SK-MEL-5 (cell line): ENCODE measurements around the gene EDIL3. TPM values are rescaled to one million over a fixed set of nuclear protein-coding genes. Genes with fewer than 3 reads are reported as not detected.
A peak's percentile ranks its signal among the peaks of the same experiment; 100 is the strongest.
"Not testable (repeated sequence)": the region's sequence is repeated elsewhere in the genome, so short reads cannot be mapped to it uniquely, and the experiment has no call there.

ENCODE experiments used
- DNase-seq: peaks from one replicate; pipeline ENCODE4 v3.0.0-alpha.2; 2016; ENCODE audit warnings: low read depth, low spot score
- in situ Hi-C: cut with HindIII; loops from 2 replicates; pipeline ENCODE4 v1.10.0; 2016; ENCODE audit warnings: low sequenced_read_pairs, high pct_unique_total_duplicates, low pct_unique_long_range_greater_than_20kb
- total RNA-seq: library from RNA; depleted of rRNA; stranded (reverse); fragments of >200 nt; shearing (Covaris generic); gene quantifications from 2 replicates; pipeline ENCODE4 v1.2.3, GENCODE V29; 2014

EDIL3 gene
- total RNA-seq, 1 experiment from 2014 or later = 8.2 TPM

DNA sequence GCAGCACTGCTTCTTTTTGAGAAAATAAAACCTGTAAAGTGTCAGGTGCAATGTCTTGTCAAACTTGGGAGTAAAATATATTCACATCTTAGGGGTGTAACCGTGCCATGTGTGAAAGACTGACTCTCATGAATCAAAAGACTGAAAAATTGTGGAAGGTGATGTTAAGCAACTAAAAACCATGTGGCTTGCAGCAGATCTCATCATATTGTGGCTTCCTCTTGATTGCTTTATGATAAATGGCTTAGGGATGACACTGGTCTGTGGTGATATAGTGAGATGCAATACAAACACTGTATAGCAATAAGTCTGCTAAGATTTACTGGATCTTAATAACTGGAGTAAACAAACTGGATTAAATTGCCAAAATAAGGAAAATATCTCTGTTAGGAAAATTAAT lies 321.6 kb downstream of the EDIL3 start:
- in situ Hi-C loops = no loop called here
- DNase-seq = no peak

DNA sequence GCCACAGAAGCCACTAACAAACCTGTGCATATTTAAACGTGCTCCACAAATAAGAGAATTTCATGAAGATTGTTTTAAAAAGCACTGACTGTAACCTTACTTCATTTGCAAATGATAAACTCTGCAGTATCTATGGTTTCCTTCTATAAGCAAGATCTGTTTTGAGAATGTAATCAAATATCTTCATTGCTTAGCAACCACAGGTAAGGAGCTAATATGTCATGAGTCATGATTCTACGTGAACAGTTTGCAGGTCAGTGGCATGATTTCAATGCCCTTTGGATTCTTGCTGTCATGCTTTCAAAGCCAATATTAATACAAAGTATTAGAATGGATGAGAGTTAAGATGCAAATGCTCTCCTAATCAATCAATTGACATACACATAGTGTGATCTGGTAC lies 325.0 kb downstream of the EDIL3 start:
- in situ Hi-C loops = no loop called here
- no peak for DNase-seq

DNA sequence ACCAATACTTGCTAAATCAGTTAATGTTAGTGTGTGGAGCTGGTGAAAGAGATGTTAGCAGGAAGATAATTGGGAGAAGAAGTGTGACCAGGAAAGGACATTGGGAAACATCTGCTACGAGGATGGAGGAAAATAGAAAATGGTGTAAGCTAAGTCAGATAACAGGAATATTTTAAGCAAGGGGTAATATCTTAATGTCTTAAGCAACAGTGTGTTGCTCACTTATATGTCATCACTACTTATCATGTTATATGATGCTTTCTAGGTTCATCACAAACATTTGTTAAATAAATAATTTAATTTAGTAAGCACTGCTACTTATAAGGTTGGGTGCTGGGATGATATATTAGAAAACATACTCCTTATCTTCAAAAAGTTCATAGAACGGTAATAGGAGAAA lies 326.1 kb downstream of the EDIL3 start:
- no peak for DNase-seq
- in situ Hi-C loops = no loop called here

DNA sequence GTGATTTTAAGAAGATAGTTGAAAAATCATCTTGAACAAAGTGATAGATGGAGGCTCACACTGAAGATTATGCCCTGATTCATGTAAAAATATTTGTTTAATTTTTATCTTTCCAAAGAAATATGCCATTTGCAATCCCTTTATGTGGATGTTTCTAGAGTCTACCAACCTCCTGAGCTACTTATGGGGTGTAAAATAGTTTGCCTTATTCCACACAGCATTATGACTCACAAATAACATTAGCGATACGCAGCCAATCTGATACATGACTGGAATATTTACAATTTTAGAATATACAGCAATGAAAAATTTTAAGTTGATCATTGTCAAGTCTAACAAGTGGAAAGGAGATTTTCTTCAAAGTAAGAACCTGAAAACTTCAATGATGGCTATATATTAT lies 327.5 kb downstream of the EDIL3 start:
- in situ Hi-C loops = no loop called here
- no peak for DNase-seq

DNA sequence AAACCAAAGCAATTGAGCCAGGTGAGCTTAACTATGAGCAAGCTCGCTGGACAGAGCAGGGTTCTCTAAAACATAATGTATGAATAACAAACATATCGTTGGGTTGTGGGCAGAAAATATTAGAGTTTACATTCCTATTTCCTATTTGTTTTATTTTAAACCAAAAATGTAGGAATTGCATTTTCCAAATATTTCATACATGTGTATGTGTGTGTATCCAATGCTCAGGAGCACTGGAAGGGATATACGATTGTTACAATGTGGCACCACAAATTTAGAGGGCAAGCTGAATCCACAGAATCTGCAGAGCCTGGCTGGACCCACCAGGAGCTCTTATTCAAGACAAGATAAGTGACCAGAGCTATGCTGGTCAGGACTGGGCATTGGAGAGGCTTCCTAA lies 338.7 kb downstream of the EDIL3 start:
- in situ Hi-C loops = no loop called here
- no peak for DNase-seq

DNA sequence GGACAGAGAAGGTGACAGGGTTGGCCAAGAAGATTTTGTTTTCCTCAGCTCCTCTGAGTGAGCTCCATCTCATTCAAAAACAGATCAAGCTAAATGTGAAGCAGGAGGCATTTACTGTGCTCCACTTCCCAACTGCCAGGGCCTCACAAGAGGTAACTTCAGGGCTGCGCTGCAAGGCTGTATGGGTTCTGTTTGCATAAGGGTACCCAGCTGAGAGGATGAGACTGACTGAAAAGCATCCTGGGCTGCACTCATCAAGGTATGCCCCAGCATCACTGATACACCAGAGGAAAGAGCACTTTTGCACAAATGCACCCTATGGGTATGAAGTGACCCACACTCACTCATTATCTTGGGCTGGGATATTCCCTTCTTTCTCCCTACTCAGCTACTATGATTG lies 347.8 kb downstream of the EDIL3 start:
- in situ Hi-C loops = no loop called here
- no peak for DNase-seq

DNA sequence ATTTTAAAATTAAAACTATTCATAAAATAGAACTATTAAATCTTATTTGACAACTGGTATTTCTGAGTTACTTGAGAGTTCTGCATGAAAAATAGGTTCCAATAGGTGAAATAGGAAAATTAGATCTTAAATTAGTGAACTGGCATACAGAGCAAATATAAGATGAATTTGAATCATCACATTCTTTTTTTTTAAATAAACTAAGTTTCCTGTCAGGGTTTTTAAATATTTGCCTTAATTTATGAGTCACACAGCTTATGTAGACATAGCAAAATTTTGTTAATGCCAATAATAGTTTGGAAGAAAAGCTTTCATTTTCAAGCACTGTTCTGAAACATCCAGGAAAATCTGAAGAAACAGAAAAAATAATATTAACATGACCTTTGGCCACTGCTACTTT lies 352.4 kb downstream of the EDIL3 start:
- no peak for DNase-seq
- in situ Hi-C loops = no loop called here

DNA sequence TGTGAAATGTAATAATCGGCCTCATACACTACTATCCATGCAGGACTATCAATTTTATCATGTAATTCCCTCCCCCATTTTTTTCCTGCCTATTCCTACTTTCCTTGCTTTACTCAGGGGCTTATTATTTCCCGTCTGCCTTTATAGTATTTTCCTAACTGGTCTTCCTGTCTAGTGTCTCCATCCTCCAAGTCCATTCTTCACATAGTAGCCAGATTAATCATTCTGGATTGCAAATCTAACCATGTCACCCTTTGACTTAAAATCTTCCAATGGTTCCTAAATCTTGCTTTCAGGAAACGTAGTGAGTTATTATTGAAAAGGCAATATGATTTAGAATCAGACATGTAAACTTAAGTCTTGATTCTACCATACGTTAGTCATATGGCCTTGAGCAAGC lies 356.6 kb downstream of the EDIL3 start:
- in situ Hi-C loops = no loop called here
- no peak for DNase-seq

DNA sequence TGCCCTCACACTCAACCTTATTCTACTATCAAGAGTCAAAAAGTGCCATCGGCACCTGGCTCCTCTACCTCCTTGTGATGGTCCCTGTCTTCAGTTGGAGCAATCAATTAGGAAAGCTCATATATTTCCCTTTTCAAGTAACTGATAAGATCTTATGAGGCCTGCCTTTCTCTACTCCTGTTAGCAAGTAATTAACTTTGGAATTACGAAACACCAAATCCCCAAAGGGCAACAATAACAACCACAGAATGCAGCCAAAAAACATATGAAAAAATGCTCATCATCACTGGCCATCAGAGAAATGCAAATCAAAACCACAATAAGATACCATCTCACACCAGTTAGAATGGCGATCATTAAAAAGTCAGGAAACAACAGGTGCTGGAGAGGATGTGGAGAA lies 366.2 kb downstream of the EDIL3 start:
- in situ Hi-C loops, DNase-seq: not testable (repeated sequence)

DNA sequence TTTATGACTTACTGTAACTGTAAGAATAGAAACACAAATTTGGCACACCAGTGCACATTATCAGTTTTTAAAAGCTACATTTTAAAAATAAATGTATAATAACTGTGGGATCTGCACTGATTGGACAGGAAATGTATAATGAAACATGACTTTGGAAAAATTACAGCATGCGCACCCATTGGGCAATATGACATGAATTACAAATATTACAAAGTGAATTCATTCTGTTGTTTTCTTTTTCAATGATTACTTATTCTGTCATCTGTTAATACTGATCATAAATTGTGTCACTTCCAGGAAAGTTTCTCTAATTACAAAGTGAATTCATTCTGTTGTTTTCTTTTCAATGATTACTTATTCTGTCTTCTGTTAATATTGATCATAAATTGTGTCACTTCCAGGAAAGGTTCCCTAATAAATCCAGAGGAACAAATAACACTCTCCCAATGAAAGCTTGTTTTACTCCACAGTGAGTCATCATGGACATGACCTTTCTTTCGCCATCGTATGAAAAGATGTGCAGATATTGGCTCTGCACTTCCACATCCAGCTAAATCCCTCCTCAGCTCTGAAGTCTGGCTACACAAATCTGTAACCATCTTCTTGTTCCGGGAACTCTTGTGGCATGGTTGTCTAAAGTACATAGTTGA lies 367.0 kb downstream of the EDIL3 start:
- in situ Hi-C loops = no loop called here
- no peak for DNase-seq

DNA sequence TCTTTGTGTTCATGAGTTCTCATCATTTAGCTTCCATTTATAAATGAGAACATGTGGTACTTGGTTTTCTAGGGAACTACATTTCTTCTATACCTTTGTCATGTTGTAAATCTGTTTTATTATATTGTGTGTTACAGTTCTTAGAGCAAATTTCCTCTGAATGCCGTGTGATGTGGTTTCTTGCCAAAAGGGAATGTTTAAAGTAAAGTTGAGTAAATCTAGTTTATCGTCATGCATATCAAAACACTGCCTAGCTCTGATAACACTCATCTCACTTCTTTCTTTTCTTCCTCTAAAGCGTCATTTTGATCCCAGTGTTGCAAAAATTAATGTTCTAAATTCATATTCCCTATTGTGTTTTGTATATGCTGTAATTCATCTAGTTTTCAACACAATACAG lies 368.6 kb downstream of the EDIL3 start:
- no peak for DNase-seq
- in situ Hi-C loops = no loop called here

DNA sequence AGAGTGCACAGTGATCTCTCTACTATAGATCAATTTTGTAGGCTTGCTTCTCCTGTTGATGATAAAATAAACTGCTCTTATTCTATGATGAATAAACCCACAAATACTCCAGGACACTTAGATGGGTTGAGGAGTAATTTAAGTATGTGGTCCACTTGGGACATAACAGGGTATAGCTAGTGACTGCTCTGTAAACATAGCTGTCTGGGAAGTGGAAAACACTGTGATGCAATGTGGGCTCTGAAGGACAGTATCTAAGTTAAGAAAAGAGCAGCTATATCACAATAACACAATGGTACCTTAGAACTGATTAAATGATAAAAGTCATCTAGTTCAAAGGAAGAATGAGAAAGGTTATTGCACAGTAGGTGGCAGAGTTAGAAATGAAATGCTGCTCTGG lies 369.7 kb downstream of the EDIL3 start:
- in situ Hi-C loops = no loop called here
- DNase-seq = no peak

DNA sequence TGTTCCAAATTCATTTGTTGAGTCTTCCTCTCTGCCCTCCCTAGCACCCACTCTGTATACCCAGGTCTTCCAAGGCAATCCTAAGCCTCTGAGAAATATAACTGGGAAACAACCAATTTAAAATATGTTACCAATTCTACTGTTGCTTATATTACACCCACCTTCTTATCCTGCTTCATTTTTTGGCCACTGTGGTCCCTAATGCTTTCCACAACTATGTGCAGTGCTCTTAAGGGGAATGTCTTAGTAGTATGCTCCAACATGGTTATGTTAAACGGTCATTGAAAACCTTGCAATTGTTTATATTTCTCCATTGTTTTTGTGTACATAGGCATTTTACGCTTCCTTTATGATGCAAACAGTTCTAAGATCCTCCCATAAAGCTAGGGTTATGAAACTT lies 390.9 kb downstream of the EDIL3 start:
- in situ Hi-C loops = no loop called here
- DNase-seq = no peak

DNA sequence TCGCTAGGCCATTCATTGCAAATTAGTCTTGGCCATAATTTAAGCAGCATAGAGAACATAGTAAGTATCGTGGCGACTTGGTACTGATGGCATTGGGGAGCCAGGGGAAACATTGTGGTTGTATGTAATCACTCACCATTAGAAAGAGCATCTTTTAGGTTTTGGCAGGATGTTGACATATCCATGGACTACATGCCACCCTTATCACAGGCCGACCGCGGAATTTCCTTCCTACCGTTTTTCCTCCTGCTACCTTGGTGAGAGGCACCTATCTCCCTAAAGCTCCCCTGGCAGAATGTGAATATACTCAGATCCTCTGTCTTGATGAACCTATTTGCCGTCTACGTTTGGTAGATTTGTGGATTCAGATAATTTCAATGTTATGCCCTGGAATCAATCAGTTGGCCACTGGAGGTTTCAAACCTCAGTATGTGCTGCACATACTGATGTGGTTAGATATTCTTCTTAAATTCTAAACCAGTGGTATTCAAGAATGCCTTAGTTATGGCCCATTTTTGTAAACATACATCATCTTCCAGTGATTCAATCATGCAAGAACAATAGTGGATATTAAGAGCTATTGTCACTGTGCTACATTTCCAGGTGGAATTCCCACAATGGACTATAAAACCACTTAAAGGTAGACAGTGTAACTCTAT lies 393.0 kb downstream of the EDIL3 start:
- in situ Hi-C loops = no loop called here
- DNase-seq = no peak

DNA sequence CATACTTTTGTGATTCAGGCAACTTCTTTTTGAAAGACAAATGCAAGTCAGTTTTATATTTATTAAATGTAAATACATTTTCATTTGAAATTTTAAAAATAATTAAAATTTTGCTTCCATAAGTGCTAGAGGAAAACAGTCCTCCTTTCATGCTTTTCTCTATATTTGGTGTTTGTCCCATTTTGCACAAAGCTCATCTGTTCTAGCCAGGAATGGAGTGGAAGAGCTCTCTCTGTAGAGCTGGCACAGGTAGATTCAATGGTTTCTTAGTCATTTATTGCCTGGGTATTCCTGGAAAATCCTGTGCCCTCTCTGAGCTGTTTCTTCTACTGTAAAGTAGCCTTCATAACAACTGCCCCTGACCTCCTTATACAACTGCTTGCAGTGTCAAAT lies 396.4 kb downstream of the EDIL3 start:
- in situ Hi-C loops = no loop called here
- DNase-seq = peak; percentile 28

DNA sequence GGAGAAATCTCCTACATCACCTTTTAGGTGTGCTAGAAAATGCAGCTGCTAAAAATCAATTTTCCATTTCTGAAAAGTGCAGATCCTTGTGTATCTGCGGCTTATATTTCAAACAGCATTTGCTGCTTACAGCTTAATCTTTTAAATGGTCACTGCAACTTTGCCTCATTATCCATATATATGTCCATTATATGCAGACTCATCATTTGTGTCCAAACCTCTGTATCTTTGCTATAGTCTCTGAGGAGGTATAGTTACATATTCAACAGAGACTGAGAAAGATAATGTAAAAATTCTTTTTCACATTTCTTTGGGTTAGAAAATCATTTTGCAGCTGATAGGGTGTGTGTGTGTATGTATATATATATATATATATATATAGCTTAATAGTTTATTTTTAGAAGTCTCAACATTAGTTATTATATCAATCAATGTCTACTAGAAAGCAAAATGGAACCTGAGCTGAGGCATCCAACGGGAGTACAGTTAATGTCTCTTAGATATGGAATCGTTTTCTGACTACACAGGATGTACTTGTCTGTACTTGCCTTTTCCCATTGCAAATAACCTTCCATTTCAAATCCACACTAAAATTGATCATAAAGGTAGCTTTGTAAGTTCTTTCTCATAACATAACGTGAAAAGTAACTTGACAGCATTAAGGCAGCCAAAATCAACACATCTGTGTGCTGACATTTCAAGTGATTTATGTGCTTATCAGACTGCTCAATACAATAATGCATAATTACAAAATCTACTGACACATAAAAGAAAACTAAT lies 397.0 kb downstream of the EDIL3 start:
- DNase-seq = peak; percentile 35

DNA sequence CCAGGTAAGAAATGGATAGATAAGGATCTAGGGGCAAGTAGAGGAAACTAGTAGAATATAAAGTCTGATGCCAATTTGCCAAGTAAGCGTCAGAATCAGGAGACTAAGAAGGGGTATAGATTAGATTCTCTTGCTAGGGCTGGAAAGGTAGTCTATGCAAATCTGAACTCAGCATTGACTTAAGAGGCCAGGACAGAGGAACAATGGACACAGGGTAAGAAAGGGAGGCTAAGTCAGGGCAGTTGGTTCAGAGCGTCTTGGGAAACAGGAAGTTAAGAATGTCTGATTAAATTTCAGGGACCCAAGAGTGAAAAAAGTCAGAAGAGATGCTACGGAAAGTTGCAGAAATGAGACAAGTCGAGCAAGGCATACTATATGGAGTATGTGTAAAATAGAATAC lies 400.8 kb downstream of the EDIL3 start:
- no peak for DNase-seq
- in situ Hi-C loops = no loop called here

More for the DNA sequence above, 397.0 kb downstream of the EDIL3 start:
- in situ Hi-C loops = no loop called here

DNA sequence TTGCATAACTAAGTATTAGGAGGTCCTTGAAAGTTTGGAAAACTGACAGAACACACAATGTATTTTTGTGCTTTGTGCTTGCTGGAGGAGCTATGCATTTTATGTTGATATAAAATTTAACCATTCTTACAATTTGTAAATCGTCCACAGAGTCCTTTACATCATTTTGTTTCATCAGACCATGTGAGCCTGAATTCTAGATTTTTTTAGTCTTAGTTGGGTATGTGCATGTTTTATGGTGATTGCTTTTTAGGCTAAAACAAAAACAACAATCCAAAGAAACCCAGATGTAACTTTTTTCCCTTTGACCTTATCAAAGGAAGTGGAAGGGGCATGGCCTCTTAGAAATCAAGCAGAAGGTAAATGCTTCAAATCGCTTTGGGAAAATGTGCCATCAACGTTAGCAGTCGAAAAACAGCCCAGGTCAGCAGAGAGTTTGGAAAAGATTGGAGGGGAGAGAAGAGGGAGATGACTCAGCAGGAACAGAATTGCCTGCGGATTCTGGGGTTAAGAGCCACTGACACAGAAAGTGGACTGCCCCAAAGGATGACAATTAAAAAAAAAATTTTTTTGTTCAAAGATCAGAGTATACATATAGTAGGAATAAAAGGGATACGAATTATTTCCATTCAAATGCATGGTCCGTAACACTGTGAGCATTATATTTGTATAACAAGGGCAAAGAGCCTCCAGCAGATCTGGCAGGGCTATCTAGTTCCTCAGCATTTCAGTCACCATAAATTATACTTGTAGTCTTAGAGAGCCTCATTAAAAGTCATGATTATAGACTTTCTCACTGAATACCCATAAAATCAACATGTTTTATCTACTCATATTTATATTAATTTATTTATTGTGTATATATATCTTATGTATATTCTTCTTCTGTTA lies 410.5 kb downstream of the EDIL3 start:
- in situ Hi-C loops = no loop called here
- DNase-seq = no peak
